HG03469 (cell line): Measurements from ENCODE around the gene PMS1.
"Not testable (repeated sequence)": the region's sequence is repeated elsewhere in the genome, so short reads cannot be mapped to it uniquely, and the experiment has no call there.

Experiments
- ATAC-seq: cut with Tn5 transposase; IDR thresholded peaks from one replicate; pipeline ENCODE4 v1.9.1; 2021; ENCODE audit warnings: mild to moderate bottlenecking, moderate library complexity, moderate number of reproducible peaks; ENCODE audit not compliant: unreplicated experiment

The PMS1 gene

GRCh38 chr2:189860161-189860560, 75.9 kb downstream of the PMS1 start:
- ATAC-seq, result no peak

- no peak for ATAC-seq
Observed at GRCh38 chr2:189862751-189863150, 78.5 kb downstream of the PMS1 start.

GRCh38 chr2:189865826-189866225, 81.6 kb downstream of the PMS1 start:
- ATAC-seq, result no peak

GRCh38 chr2:189866296-189866695, 82.0 kb downstream of the PMS1 start:
- no peak for ATAC-seq

DNA sequence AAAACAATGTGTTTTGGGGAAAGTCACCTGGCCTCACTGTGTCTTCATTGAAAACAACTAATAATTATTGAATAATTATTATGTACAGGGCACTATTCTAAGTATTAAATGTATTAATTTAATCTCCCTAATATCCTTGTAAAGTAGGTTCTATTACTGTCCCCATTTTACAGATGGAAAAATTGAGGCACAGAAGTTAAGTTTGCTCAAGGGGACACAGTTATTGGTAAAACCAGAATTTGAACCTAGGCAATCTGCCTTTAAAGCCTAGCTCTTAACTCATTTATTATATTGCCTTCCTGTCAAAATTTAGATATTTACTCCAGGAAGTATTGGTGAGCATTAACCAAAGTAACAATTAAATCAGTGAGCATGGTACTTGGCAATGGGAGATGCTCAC, 84.6 kb downstream of the PMS1 start:
- ATAC-seq, result no peak

DNA sequence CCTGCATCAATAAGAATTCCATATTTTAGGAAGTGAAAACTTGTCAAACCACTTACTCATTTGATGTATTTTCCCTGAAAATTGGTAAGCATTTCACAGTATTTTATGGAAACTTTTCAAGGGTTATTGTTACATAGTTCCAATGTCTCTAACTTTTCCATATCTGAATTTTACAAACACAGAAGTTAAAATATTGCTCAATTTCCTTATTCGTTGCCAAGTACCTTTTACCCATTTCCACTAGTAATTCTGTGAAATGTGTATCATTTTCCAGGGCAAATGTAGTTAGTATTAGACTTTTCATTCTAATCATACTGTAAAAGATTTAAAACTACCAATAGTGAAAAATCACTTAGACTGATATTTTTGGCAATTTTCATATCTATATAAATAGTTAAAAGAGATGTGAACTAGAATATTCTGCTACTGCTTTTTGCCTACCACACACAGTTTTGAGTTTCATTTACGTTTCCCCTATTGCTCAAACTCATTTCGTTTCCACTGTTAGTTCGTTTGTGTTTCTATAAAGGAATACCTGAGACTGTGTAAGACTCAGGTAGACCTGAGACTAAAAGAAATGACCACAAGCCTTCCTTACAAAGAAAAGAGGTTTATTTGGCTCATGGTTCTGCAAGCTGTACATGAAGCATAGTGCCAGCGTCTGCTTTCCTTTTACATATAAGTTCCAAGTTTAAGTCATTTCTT, 86.3 kb downstream of the PMS1 start:
- ATAC-seq, result no peak

DNA sequence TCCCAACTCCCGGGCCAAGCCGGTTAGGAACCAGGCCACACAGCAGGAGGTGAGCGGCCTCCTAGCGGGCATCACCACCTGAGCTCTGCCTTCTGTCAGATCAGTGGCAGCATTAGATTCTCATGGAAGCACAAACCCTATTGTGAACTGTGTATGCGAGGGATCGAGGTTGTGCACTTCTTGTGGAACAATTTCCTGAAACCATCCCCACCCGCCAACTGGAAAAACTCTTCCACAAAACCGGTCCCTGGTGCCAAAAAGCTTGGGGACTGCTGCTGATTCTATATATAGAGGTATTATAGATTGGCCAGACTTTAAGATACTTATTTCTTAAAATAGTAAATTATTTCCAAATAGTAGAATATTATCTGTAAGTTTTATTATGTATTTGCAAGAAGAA, 89.4 kb downstream of the PMS1 start:
- ATAC-seq, result no peak

DNA sequence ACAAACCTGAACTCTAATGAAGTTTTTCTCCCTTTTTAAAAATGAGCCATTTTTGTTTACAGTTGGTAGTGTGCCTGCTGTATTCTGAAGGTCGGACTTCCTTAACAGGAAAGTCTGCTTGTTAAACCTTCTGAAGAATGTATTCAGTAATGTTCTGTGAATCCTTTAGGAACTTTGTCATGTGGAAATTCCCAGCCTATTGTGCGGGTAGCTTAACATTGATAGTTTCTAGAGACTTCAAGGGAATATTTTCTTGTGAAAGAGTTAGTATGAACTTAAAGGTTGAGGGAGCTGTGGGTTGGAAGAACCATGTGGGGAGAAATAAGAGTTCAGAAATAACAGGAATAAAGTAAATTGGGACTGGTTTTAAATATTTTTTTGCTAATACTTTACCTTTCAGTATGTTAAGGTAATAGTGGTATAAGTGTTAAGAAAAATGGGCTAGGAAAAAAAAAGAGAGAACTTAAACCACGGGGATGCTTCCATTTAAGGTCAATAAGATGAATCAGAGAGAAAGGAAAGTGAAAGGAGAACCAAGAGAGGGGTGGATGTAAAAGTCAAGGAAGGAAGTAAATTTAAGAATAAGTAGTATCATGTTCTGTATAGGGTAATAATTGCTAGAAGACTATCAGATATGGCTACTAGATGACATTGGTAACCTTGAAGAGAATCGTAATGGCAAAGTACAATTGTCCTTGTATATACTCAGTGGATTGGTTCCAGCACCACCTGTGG, 90.5 kb downstream of the PMS1 start:
- ATAC-seq, result peak; percentile 54

- ATAC-seq, result no peak
Observed at GRCh38 chr2:189876271-189876670, 92.0 kb downstream of the PMS1 start.

DNA sequence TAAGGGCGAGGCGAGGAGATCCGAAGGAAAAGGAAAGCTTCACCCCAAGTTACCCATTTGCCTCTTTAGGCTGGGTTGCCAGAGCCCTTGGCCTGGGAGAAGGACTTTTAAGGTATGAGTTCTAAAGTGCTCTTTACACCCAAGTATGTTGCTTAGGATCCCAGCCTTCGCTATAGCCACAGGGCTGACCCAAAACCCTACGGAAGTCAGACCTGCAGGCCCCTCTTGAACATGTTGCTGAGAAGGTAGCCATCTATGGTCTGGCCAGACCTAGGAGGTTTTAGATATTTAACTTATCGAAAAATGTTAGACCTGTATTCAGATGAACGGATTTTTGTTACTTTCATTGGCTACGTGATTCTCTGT, 95.4 kb downstream of the PMS1 start:
- ATAC-seq, result no peak

- ATAC-seq, result no peak
Observed at GRCh38 chr2:189880429-189880828, 96.2 kb downstream of the PMS1 start.

GRCh38 chr2:189880832-189881492, 96.7 kb downstream of the PMS1 start:
- no peak for ATAC-seq

GRCh38 chr2:189885368-189885767, 101.1 kb downstream of the PMS1 start:
- ATAC-seq, result no peak

GRCh38 chr2:189892546-189893294, 108.5 kb downstream of the PMS1 start:
- not testable (repeated sequence) for ATAC-seq

DNA sequence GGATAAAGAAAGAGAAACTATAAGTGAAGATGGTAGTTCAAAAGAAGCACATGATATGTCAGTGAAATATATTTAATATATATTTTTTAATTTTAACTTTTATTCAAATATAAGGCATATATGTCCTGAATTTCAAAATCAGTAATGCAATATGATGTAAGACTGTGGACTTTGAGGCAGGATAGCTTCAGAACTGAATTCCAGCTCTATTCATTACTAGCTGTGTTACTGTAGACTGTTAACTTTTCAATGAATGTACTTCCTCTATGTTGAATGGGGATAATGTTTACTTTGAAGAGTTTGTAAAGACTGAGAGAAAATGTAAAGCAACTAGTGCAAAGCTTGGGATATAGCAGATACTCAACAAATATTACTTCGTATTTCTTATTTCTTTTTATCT, 112.6 kb downstream of the PMS1 start:
- no peak for ATAC-seq

DNA sequence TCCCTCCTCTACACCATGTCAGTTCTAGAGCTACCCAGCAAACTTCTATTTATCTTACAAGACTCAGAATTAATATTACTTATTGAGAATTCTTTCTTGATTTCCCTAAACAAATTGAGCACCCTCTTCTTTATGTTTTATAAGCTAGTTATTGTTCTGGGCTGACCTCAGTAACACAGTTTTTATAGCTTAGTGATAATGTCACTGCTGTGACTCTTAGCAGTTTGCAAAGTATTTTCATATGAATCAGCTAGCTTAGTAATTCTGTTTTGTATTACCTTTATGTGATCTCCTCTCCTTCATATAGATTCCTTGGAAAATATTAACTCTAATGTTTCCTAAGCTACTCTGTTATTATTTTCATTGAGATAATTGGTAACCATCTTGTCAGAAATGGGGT, 114.9 kb downstream of the PMS1 start:
- ATAC-seq, result no peak

DNA sequence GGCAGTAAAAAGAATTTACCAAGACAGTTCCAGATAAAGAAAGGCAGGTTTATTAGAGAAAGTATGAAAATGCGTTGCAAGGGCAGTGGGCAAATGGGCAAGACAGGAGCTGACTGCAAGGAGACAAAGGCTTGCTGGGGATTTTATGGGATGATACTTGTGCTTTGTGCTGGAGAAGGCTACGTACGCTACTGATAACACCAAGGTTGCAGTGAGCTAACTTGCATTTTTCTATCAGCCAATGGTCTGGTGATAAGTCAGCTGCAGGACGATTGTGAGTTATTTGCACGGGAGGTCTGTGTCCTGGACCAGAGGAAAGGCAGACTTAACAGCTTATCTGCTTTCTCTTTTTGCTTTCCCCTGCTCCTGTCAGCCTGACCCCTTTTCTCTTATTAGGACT, 116.5 kb downstream of the PMS1 start:
- no peak for ATAC-seq

DNA sequence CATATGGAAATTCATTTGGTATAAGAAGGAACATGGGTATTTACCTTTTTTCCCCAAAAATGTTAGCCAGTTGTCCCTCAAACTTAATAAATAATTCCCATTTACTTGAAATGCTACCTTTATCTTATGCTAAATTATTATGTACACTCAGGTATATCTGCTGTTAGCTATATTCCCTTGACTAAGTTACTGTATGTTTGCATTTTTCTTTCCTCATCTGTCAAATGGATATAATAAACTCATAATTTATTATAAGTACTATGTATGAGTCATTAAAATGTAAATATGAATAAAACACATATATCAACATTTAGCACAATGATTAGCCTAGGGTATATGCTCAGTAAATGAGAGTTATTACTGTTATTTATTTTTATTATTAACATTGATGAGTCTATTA, 117.4 kb downstream of the PMS1 start:
- ATAC-seq, result no peak

- ATAC-seq, result no peak
Observed at GRCh38 chr2:189913821-189914220, 129.6 kb downstream of the PMS1 start.

- no peak for ATAC-seq
Observed at GRCh38 chr2:189916651-189917050, 132.4 kb downstream of the PMS1 start.
